Astrocyte of the spinal cord (primary cell): Measurements from ENCODE around the gene GPRC5A.
A peak's percentile ranks its signal among the peaks of the same experiment; 100 is the strongest.

ENCODE experiments used
- DNase-seq: peaks from one replicate; pipeline ENCODE4 v3.0.0; 2011; ENCODE audit warnings: low read depth, low spot score
- H3K4me3 ChIP-seq: 2 replicates; pipeline ENCODE4 v1.5.1; 2011; ENCODE audit warnings: low read depth, mild to moderate bottlenecking, low read length, moderate library complexity
- in situ Hi-C: cut with HindIII; loops from 2 replicates; pipeline ENCODE4 v1.10.0; 2017; ENCODE audit warnings: low sequenced_read_pairs
- TF ChIP-seq, protein P1 (sequence below): IDR thresholded peaks from 2 replicates; pipeline ENCODE4 v1.5.1; 2012; ENCODE audit warnings: low read depth, mild to moderate bottlenecking, low read length, inconsistent platforms

The GPRC5A gene

DNA sequence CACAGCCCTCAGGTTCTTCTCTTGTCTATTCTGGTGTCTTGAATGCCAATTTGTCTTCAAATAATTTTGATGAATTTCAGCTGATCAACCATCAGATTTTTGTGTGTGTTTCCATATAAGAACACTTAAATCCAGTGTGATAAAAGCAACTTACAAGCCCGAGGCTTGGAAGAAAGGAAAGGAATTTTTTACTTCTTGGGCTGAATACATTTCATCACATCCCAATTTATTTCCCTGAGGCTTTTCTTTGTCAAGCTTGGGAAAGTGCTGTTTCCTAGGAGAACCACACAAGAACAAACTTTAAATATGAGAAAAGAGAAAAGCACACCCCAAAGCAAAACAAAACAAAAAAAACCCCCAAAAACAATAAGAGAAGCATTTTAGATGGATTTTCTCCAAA lies 34.0 kb downstream of the GPRC5A start:
- in situ Hi-C loops, result no loop called here
- DNase-seq, result no peak
- no peak overlapping the region for H3K4me3 ChIP-seq
- TF ChIP-seq, protein P1, sequence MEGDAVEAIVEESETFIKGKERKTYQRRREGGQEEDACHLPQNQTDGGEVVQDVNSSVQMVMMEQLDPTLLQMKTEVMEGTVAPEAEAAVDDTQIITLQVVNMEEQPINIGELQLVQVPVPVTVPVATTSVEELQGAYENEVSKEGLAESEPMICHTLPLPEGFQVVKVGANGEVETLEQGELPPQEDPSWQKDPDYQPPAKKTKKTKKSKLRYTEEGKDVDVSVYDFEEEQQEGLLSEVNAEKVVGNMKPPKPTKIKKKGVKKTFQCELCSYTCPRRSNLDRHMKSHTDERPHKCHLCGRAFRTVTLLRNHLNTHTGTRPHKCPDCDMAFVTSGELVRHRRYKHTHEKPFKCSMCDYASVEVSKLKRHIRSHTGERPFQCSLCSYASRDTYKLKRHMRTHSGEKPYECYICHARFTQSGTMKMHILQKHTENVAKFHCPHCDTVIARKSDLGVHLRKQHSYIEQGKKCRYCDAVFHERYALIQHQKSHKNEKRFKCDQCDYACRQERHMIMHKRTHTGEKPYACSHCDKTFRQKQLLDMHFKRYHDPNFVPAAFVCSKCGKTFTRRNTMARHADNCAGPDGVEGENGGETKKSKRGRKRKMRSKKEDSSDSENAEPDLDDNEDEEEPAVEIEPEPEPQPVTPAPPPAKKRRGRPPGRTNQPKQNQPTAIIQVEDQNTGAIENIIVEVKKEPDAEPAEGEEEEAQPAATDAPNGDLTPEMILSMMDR, result no peak

DNA sequence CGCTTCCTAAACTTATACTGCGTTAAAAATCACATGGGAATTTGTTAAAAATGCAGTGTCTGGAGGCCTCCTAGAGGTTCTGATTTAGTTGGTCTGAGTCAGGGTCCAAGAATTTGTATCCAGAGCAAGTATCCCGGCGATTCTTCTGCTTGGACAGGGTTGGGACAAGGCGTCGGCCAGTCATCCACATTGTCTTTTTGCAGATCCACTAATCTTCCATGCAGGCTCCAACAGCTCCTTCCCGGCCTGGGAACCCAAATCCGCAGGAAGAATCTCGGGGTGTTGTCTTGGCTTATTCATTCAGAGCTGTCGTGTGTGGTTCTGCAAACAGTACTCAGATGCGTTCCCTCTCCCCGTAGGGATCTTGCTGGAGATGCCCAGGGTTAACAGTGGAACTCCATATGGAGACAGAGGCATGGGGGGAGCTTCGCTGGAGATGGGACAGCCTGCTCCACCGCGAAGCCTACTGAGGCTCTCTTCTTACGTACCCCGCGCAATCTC lies 35.3 kb downstream of the GPRC5A start:
- no peak overlapping the region for H3K4me3 ChIP-seq
- DNase-seq, result no peak
- in situ Hi-C loops, result no loop called here
- TF ChIP-seq, protein P1, result no peak

DNA sequence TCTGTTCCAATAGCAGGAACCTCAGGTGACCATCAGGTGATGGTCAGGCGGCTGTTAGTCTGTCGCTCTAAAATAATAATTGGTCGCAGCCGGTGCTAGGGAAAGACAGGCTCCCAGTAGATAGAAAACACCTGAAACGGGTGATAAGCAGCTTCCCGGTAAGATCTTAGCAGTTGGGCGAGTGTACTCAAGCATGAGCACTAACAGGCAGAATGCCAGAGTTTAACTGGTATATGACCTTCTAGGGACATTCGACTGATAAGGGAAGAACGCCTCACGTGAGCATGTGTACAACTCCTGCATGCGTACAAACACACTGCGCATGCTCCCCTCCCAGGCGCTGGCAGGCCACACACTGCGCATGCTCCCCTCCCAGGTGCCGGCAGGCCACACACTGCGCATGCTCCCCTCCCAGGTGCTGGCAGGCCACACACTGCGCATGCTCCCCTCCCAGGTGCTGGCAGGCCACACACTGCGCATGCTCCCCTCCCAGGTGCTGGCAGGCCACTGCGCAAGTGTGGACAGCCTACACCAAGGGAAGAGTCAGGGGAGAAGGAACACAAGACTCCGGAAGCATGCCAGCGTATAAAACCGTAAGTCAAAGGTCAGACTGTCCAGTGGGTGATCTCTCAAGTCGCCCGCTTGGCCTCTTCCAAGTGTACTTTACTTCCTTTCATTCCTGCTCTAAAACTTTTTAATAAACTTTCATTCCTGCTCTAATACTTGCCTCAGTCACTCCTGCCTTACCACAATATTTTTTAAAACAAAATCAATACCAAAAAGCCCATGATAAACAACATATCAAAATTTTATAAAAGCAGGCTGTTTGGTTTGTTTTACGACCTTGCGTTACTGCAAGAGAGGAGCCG lies 36.1 kb downstream of the GPRC5A start:
- peak; percentile 46 for DNase-seq
- TF ChIP-seq, protein P1, result no peak
- H3K4me3 ChIP-seq, result peak overlapping the region; percentile 35
- in situ Hi-C loops, result no loop called here

DNA sequence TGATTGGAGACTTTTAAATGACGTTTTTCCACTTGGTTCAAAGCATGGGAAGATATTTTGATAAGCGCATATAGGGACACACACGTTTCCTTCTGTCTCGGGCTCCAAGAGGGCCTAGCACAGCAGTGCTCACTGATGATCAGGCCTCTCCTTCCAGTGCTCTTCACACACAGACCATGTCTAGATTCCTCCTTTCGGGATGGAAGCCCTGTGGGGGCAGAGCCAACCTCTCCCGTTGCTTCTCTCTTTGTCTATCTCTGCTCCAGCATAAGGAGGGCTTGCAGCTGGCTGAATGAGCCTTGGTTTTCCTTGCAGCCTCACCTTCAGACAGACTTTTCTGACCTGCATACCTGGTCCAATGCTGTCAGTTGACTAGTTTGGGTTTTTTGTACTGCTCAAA lies 38.3 kb downstream of the GPRC5A start:
- in situ Hi-C loops, result no loop called here
- H3K4me3 ChIP-seq, result no peak overlapping the region
- TF ChIP-seq, protein P1, result no peak
- DNase-seq, result no peak

DNA sequence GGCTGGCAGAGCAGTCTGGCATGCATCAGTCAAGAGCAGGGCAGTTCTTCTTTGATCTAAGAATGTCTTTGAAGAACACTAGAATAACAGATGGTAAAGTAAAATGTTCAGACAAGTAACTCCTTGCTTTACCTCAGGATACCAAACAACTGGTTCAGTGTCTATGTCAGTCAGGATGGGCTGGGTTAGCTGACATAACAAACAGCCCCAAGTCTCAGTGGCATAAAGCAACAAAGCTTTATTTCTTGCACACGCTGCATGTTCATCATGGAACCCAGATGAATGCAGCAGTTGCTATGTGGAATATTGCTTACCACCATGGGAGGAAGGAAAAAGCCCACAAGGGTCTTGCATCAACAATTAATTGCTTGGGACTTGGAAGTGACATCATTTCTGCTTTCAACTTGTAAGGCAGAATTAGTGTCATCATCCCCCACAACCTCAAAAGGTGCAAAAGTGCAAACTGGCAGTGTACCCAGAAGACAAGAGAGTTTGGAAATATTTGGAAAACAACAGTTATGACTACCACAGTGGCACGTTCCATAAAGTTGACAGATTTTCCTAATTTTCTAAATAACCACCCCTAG lies 39.4 kb downstream of the GPRC5A start:
- no peak for DNase-seq
- in situ Hi-C loops, result no loop called here
- TF ChIP-seq, protein P1, result no peak
- no peak overlapping the region for H3K4me3 ChIP-seq

DNA sequence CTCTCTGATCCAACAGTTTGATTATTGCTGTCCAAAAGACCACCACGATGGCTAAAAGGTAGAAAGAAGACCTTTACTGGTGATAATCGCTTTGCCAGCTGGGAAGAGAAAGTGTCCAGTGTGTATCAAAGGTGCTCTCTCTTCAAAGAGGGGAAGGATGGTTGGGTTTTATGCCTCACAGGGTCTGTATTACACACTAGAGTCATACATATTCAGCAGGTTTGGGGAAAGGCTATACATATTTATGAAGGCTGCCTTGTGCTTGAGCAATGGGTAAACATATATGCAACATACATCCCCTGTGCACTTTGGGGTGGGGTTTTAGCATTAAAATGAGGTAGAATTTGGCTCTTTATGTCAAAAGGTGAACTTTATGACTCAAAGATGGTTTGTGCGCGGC lies 42.4 kb downstream of the GPRC5A start:
- no peak for DNase-seq
- TF ChIP-seq, protein P1, result no peak
- in situ Hi-C loops, result no loop called here
- no peak overlapping the region for H3K4me3 ChIP-seq
